Mucosa of descending colon (tissue), 3 donors: Measurements from ENCODE around the gene RHD. TPM values are rescaled to one million over a fixed set of nuclear protein-coding genes. Genes with fewer than 3 reads are reported as not detected.
A peak's percentile ranks its signal among the peaks of the same experiment; 100 is the strongest.
"Not testable (repeated sequence)": the region's sequence is repeated elsewhere in the genome, so short reads cannot be mapped to it uniquely, and the experiment has no call there.

ENCODE experiments used
- ATAC-seq: fragments of 200-7000 bp; cut with Tn5 transposase; one replicate; pipeline ENCODE4 v1.9.1; 2020; ENCODE audit warnings: mild to moderate bottlenecking, moderate library complexity
- DNase-seq, 3 donors: peaks; one replicate each; pipeline ENCODE4 v3.0.0-alpha.2; 2020
- H3K36me3 ChIP-seq: fragments of 200-600 bp; one replicate; pipeline ENCODE4 v1.8.0; 2021; ENCODE audit warnings: low read depth, mild to moderate bottlenecking
- H3K4me1 ChIP-seq: fragments of 200-600 bp; one replicate; pipeline ENCODE4 v1.8.0; 2021; ENCODE audit warnings: low read depth, mild to moderate bottlenecking
- H3K4me3 ChIP-seq: fragments of 200-600 bp; one replicate; pipeline ENCODE4 v1.8.0; 2021; ENCODE audit warnings: mild to moderate bottlenecking
- H3K9me3 ChIP-seq: fragments of 200-600 bp; one replicate; pipeline ENCODE4 v1.8.0; 2021; ENCODE audit warnings: mild to moderate bottlenecking
- intact Hi-C, 2 donors: fragments of 100-400 bp; cut with DNase I in 1 of 2; cut with micrococcal nuclease in 1 of 2; formaldehyde crosslinking; loops; one replicate each; pipeline versions ENCODE4 v1.11.0 to v1.11.1; 2022; cut with DNase I, micrococcal nuclease
- total RNA-seq, 3 donors: library from RNA; stranded (reverse); fragmentation: NEBNext Ultra II Directional in 2 of 3; extraction: Animal tissue kit (Norgen Biotek cat#: 25700) in 2 of 3; gene quantifications; one replicate each; pipeline versions ENCODE4 v1.2.1 to v1.2.4, GENCODE V29; 2021 to 2023
- donor health status: DM: no; HTN: no; CAD: no; lungs with moderate emphysema.
- donor health status: DM: no; HTN: no; CAD: no.
- donor health status: DM: no; HTN: yes; CAD: no.

The RHD gene
- total RNA-seq, 3 donors from 2014 or later: not detected

DNA sequence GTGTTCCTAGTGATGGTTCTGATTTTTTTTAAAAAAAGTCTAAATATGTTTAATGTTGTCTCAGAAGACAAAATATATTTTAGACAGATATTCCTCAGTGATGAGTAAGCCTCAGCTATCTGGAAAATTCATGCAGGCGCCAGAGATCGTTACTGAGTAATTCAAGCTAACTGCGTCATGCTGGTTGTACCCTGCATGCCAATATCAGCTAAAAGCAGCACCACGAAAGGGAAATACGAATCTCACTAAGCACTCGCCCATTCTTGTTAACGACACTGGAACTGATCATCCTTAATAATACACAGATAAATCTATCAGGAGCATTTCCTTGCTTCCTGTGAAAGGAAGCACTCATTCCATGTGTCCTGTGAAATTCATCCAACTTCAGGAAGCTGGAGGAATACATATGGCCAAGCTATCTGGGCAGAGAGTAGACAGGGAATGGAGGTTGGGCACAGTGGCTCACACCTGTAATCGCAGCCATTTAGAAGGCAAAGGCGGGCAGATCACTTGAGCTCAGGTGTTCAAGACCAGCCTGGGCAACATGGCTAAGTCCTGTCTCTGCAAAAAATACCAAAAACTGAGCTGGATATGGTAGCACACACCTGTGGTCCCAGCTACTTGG lies 48.1 kb downstream of the RHD start:
- intact Hi-C loops, H3K36me3 ChIP-seq, H3K4me3 ChIP-seq, ATAC-seq, DNase-seq, H3K4me1 ChIP-seq, H3K9me3 ChIP-seq: not testable (repeated sequence)

DNA sequence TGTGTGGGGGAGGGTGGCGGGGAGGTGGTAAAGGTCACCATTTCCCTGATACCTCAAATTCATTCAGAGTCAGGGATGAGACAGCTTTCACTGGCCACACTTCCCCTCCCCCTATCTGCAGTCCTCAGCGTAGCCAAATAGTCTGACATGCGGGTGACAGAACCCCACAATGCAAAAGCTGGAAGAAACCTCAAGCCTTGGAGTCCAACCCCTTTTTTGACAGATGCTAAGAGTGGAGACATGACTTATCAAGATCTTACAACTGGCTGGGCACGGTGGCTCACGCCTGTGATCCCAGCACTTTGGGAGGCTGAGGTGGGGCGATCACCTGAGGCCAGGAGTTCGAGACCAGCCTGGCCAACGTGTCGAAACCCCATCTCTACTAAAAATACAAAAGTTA lies 49.8 kb downstream of the RHD start:
- H3K36me3 ChIP-seq, H3K9me3 ChIP-seq, ATAC-seq, H3K4me3 ChIP-seq, H3K4me1 ChIP-seq, DNase-seq, intact Hi-C loops: not testable (repeated sequence)

DNA sequence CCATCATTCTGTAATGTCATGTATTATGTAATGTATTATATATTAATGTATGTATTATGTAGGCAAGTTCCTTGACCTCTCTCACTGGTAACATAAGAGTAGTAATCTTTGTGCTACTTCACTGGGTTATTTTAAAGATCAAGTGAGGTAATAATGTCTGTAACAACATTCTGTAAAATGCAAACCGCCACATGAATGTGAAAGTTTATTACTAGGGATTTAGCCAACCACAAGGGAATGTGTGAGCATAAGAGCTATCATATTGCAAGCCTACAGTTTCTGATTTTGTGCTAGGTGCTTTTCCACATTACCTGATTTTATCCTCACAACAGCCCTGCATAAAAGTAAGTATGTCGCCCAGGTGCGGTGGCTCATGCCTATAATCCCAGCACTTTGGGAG lies 52.1 kb downstream of the RHD start:
- intact Hi-C loops, DNase-seq, H3K36me3 ChIP-seq, ATAC-seq, H3K9me3 ChIP-seq, H3K4me1 ChIP-seq, H3K4me3 ChIP-seq: not testable (repeated sequence)

DNA sequence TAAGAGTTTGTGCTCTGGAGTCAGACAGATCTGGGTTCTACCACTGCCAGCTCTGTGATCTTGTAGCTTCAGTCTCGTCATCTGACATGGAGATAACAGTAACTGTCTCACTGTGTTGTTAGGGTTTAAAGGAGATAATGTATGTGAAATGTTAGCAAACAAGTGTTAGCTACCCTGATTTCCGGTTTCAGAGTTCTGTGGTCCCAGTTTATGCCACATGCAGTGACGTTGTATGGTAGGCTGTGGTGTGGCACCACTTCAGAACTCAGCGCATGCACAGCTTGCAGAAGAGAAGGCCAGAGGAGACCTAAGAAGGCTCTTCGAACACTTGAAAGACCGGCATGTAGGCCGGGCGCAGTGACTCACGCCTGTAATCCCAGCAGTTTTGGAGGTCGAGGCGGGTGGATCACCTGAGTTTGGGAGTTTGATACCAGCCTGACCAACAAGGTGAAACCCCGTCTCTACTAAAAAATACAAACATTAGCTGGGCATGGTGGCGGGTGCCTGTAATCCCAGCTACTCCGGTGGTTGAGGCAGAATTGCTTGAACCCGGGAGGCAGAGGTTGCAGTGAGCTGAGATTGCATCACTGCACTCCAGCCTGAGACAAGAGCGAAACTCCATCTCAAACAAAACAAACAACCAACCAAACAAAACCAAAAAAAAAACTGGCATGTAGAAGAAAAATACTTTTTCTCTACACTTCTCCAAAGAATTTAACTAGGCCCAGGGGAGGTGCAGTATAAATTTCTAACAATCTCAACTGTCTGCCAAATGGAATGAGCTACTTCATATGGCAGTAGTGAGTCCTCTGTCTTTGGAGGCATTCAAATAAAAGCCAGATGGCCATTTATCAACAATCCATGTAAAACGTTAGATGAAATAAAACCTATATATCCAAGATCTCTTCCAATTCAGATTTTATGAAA lies 55.8 kb downstream of the RHD start:
- peak; percentile 38 for ATAC-seq
- DNase-seq, H3K9me3 ChIP-seq, H3K4me1 ChIP-seq, intact Hi-C loops, H3K4me3 ChIP-seq, H3K36me3 ChIP-seq: not testable (repeated sequence)

DNA sequence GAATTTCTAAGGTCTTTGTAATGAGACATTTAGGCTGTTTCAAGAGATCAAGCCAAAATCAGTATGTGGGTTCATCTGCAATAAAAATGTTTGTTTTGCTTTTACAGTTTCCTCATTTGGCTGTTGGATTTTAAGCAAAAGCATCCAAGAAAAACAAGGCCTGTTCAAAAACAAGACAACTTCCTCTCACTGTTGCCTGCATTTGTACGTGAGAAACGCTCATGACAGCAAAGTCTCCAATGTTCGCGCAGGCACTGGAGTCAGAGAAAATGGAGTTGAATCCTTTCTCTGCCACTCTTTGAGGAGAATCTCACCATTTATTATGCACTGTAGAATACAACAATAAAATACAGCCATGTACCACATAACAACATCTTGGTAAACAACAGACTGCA lies 56.5 kb downstream of the RHD start:
- H3K36me3 ChIP-seq, intact Hi-C loops, H3K4me1 ChIP-seq, H3K4me3 ChIP-seq, ATAC-seq, DNase-seq, H3K9me3 ChIP-seq: not testable (repeated sequence)

DNA sequence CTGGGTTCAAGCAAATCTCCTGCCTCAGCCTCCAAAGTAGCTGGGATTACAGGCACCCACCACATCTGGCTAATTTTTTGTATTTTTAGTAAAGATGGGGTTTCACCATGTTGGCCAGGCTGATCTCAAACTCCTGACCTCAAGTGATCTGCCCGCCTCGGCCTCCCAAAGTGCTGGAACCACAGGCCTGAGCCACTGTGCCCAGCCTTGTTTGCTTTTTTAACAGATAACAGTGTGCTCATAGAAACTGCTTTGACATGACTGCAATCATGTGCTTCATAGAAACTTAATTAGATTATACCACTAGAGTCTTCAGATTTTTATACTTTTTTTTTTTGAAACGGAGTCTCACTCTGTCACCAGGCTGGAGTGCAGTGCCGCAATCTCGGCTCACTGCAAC lies 57.0 kb downstream of the RHD start:
- ATAC-seq, intact Hi-C loops, H3K36me3 ChIP-seq, H3K4me1 ChIP-seq, H3K9me3 ChIP-seq, DNase-seq, H3K4me3 ChIP-seq: not testable (repeated sequence)

DNA sequence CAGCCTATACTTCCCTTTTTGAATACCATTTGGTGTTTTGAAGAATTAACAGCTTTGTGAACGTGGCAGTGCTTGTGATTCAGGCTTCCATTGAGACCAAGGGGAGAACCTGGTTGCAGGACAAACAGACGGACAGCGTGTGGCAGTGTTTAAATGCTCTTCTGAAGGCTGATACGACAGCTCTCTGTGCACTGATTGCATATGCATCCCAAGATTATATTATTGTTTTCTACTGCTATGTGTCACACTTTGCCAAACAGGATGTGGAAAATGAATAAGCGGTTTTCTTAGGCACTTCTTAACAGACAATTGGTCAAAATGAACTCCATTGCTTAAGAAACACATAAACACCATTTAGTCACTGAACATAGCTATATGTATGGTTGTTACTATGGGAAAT lies 57.6 kb downstream of the RHD start:
- ATAC-seq: peak; percentile 26

DNA sequence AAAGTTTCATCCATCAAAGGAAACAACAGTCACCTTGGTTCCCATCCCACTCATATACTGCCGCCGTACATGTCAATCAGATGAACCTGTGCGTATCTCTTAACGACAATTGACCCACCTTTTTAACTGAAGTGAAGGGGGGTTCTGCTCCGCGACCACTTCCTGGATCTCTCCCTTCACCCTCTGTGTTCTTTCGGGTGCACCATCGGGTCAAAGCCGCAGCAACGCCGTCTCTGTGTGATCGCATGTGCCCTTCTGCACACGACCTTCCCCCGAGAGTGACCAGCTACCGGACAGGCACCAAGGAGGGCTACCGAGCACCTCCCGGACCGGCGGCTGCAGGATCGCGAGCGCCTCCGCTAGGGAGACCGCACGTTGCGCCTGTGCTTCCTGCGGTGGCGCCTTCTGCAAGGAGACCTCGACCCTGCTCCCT lies 64.6 kb downstream of the RHD start:
- peak; percentile 60 to 74 (median 71) for DNase-seq
- peak; percentile 57 for ATAC-seq
- H3K4me1 ChIP-seq: peaks cover 18% of the 10 kb centered on the region
- intact Hi-C loops, H3K9me3 ChIP-seq, H3K36me3 ChIP-seq: not testable (repeated sequence)
- H3K4me3 ChIP-seq: peak overlapping the region; percentile 17

More for the DNA sequence above, 57.6 kb downstream of the RHD start:
- H3K4me3 ChIP-seq, H3K36me3 ChIP-seq, DNase-seq, H3K4me1 ChIP-seq, H3K9me3 ChIP-seq, intact Hi-C loops: not testable (repeated sequence)

DNA sequence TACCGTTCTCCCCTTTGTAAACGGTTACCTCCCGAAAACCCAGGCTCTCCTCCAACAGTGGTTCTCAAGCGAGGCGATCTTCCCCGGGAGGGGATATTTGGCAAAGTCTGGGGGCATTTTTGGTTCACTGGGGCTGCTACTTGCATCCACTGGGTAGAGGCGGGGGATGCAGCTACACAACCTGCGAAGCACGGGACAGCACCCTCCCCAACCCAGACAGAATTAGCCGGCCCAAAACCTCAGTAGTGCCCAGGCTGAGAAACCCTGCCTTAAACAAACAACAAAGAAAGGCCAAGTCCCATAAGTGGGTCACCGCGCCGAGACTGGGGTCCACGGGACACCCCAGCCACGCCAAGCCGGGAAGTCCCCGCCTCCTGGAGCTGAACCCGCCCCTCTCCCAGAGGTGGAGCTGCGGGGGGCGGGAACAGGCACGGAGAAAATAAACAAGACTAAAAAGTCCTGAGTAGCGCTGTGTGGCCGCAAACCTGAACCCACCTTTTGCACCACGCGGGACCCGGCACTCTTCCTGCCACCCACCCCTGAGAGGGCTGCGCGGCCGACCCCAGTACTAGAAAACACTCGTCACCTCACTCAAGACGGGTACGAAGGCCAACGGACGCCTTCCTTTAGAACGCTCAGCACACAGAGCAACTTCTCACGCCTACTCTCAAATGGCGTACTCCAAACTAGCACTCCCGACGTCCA lies 65.3 kb downstream of the RHD start:
- H3K36me3 ChIP-seq, H3K9me3 ChIP-seq, intact Hi-C loops: not testable (repeated sequence)
- peaks cover 18% of the 10 kb centered on the region for H3K4me1 ChIP-seq
- ATAC-seq: peak; percentile 82
- H3K4me3 ChIP-seq: peak overlapping the region; percentile 76
- DNase-seq: peak; percentile 35 to 62 (median 62)
